Fibroblast of lung (primary cell): ENCODE results near the gene LPIN3.

ENCODE experiments used
- EZH2 ChIP-seq: IDR thresholded peaks from 2 replicates; pipeline ENCODE4 v1.5.1; 2012; ENCODE audit warnings: low read length, control low read depth, mild to moderate bottlenecking; ENCODE audit errors: missing control alignments
- TF ChIP-seq, protein P1 (sequence below), 2 donors: IDR thresholded peaks in 1 of 2; conservative IDR thresholded peaks in 1 of 2; 1 replicate in 1 of 2; 2 replicates in 1 of 2; pipeline ENCODE4 v1.5.1; 2011 to 2012; ENCODE audit warnings: low read length in 2 of 2, control low read depth in 1 of 2, inconsistent platforms in 1 of 2, low read depth in 1 of 2, mild to moderate bottlenecking in 1 of 2

DNA sequence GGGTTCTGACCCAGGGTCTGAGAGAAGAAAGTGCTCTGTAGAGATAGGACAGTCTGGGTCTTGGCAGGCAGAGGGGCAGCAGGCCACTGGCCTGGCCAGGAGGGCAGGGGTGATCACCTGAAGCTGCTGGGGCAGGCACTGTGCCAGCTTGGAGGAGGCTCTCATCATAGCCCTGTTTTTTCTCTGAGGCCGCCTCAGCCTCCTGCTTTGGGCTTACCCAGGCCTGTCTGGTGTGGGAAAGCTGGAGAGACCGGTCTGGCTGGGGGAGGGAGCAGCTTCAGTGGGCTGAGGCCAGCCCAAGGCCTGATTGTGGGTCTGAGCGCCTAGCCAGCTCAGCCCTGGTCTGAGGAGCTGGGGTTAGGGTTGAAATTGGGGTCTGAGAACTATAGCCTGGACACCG lies 3.9 kb downstream of the LPIN3 start:
- TF ChIP-seq, protein P1, sequence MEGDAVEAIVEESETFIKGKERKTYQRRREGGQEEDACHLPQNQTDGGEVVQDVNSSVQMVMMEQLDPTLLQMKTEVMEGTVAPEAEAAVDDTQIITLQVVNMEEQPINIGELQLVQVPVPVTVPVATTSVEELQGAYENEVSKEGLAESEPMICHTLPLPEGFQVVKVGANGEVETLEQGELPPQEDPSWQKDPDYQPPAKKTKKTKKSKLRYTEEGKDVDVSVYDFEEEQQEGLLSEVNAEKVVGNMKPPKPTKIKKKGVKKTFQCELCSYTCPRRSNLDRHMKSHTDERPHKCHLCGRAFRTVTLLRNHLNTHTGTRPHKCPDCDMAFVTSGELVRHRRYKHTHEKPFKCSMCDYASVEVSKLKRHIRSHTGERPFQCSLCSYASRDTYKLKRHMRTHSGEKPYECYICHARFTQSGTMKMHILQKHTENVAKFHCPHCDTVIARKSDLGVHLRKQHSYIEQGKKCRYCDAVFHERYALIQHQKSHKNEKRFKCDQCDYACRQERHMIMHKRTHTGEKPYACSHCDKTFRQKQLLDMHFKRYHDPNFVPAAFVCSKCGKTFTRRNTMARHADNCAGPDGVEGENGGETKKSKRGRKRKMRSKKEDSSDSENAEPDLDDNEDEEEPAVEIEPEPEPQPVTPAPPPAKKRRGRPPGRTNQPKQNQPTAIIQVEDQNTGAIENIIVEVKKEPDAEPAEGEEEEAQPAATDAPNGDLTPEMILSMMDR (conservative IDR thresholded peaks at IDR 0.05 in 1 of 2, IDR thresholded peaks at IDR 0.05 in 1 of 2; ENCODE audit: low read depth in 1 of 2, low read length in 2 of 2) = no peak
- TF ChIP-seq EZH2 = no peak
